Measurements from ENCODE around the gene KIR3DL1. TPM values are rescaled to one million over a fixed set of nuclear protein-coding genes. Genes with fewer than 3 reads are reported as not detected.

KIR3DL1 gene
- total RNA-seq, 1 donor from 2014 or later, result not detected

DNA sequence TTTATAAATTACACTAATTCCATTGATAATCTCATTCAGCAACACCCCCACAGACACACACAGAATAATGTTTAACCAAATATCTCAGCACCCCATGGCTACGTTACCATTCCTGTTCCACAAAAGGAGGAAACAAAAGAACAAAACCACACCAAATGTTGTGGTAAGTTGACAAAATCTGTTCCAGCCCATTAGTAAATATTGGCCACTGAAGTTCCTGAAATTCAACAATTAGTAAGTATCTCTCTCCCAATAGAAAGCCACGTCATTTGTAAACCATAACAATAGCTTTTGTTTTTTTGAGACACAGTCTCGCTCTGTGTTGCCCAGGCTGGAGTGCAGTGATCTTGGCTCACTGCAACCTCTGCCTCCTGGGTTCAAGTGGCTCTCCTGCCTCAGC lies 55.4 kb downstream of the KIR3DL1 start:
- peaks cover 6% of the 10 kb centered on the region for H3K27me3 Mint-ChIP-seq (ENCODE audit: insufficient read depth, low read depth)
- Histone ChIP-seq H4K20me1 (ENCODE audit: low read depth) (no peaks in the 10 kb centered on the region), H3K27me3 (no peaks in the 10 kb centered on the region), H3K36me3 (no peaks in the 10 kb centered on the region), H3K4me2 (no peak overlapping the region), H3K27ac (no peak overlapping the region), H3K9me3 (ENCODE audit: low read depth) (peaks cover 7% of the 10 kb centered on the region), H3K79me2 (ENCODE audit: low read depth) (no peaks in the 10 kb centered on the region), H3K9ac (no peak overlapping the region), H3K4me1 (no peaks in the 10 kb centered on the region), H3F3A (ENCODE audit: low read depth) (no peaks in the 10 kb centered on the region), H2AFZ (replicated peaks) (no peak overlapping the region), H3K4me3 (no peak overlapping the region)
- H3K9me3 Mint-ChIP-seq, result peaks cover 9% of the 10 kb centered on the region
- H3K36me3 Mint-ChIP-seq, result no peaks in the 10 kb centered on the region
- no peaks in the 10 kb centered on the region for H3K4me1 Mint-ChIP-seq
- no peak overlapping the region for H3K4me3 Mint-ChIP-seq
- H3K27ac Mint-ChIP-seq, result no peak overlapping the region
- DNase-seq (ENCODE audit: low spot score), result no peak
- TF ChIP-seq EZH2phosphoT487 (IDR thresholded peaks at IDR 0.05), result no peak
- TF ChIP-seq, protein P1, sequence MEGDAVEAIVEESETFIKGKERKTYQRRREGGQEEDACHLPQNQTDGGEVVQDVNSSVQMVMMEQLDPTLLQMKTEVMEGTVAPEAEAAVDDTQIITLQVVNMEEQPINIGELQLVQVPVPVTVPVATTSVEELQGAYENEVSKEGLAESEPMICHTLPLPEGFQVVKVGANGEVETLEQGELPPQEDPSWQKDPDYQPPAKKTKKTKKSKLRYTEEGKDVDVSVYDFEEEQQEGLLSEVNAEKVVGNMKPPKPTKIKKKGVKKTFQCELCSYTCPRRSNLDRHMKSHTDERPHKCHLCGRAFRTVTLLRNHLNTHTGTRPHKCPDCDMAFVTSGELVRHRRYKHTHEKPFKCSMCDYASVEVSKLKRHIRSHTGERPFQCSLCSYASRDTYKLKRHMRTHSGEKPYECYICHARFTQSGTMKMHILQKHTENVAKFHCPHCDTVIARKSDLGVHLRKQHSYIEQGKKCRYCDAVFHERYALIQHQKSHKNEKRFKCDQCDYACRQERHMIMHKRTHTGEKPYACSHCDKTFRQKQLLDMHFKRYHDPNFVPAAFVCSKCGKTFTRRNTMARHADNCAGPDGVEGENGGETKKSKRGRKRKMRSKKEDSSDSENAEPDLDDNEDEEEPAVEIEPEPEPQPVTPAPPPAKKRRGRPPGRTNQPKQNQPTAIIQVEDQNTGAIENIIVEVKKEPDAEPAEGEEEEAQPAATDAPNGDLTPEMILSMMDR (IDR thresholded peaks at IDR 0.05), result no peak
- no peak for TF ChIP-seq EZH2 (IDR thresholded peaks at IDR 0.05)

DNA sequence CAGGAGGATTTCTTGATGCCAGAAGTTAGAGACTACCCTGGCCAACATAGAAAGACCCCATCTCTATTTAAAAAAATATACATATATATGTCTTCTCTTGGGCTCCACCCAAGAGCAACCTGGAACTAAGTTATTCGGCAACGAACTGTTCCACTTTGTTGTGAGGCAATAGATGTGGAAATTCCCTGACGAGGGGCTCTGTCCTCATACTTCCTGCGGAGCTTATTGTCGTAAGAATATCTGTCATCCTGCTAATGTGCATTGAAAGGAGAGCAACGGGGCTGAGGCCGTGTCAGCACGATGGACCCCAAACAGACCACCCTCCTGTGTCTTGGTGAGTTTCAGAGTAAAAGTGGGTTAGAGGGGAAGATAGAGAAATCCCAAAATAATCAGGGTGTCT lies 57.7 kb downstream of the KIR3DL1 start, which contains the start of gene FCAR:
TSS of gene FCAR (plus strand) at position 246 of the 400 bp plus-strand sequence. CDS start at position 301, 55 bp downstream.
- H3K4me2 ChIP-seq, result no peak within 1 kb of the TSS
- no peaks in the 10 kb centered on the region for H3K9me3 ChIP-seq (ENCODE audit: low read depth)
- no peaks in the 10 kb centered on the region for H3K36me3 ChIP-seq
- H2AFZ ChIP-seq (replicated peaks), result no peak within 1 kb of the TSS
- no peaks in the 10 kb centered on the region for H3F3A ChIP-seq (ENCODE audit: low read depth)
- no peak within 1 kb of the TSS for H3K9ac ChIP-seq
- peaks cover 3% of the 10 kb centered on the region for H3K27me3 ChIP-seq
- H3K4me3 ChIP-seq, result no peak within 1 kb of the TSS
- H3K79me2 ChIP-seq (ENCODE audit: low read depth), result no peaks in the 10 kb centered on the region
- H3K9me3 Mint-ChIP-seq, result peaks cover 4% of the 10 kb centered on the region
- no peak within 1 kb of the TSS for H3K4me3 Mint-ChIP-seq
- peaks cover 5% of the 10 kb centered on the region for H3K27me3 Mint-ChIP-seq (ENCODE audit: insufficient read depth, low read depth)
- no peaks in the 10 kb centered on the region for H4K20me1 ChIP-seq (ENCODE audit: low read depth)
- no peak for DNase-seq (ENCODE audit: low spot score)
- no peaks in the 10 kb centered on the region for H3K4me1 Mint-ChIP-seq
- H3K27ac ChIP-seq, result no peak within 1 kb of the TSS
- no peak for TF ChIP-seq EZH2 (IDR thresholded peaks at IDR 0.05)
- H3K27ac Mint-ChIP-seq, result no peak within 1 kb of the TSS
- no peaks in the 10 kb centered on the region for H3K4me1 ChIP-seq
- no peaks in the 10 kb centered on the region for H3K36me3 Mint-ChIP-seq

DNA sequence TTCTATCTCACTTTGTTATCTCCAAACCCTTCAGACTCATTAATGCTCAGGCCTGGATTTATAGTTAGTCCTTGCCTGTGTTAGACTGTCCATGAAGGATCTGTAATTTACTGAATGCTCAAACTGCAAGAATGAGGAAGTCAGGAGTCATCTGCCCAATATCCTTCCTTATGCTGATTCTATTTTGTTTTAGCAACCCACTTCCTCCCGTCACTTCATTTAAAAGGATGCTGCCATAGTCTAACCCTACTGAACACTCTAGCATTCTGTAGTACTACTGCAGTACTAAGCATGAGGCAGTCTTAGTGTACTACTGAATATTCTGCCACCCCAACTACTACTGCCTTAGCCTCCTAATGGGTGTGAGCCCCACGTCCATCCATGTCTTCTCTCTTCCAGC lies 59.2 kb downstream of the KIR3DL1 start:
- H3K27me3 Mint-ChIP-seq (ENCODE audit: insufficient read depth, low read depth), result peaks cover 12% of the 10 kb centered on the region
- no peak overlapping the region for H2AFZ ChIP-seq (replicated peaks)
- H3K27ac Mint-ChIP-seq, result no peak overlapping the region

DNA sequence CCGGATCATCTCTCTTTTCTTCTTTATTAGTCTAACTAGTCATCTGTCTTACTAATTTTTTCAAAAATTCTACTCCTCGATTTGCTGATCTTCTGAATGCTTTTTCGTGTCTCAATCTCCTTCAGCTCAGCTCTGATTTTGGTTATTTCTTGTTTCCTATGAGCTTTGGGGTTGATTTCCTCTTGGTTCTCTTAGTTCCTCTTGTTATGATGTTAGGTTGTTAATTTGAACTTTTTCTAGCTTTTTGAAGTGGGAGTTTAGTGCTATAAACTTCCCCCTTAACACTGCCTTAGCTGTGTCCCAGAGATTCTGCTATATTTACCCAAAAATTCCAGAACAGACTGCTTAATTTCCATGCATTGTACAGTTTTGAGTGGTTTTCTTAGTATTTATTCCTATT lies 61.2 kb downstream of the KIR3DL1 start:
- H3K79me2 ChIP-seq (ENCODE audit: low read depth), result no peaks in the 10 kb centered on the region
- H3K36me3 Mint-ChIP-seq, result no peaks in the 10 kb centered on the region
- no peaks in the 10 kb centered on the region for H3K4me1 ChIP-seq
- H3K27me3 ChIP-seq, result peaks cover 16% of the 10 kb centered on the region
- H3K9ac ChIP-seq, result no peak overlapping the region
- H3K27me3 Mint-ChIP-seq (ENCODE audit: insufficient read depth, low read depth), result peaks cover 18% of the 10 kb centered on the region
- H3K27ac ChIP-seq, result no peak overlapping the region
- TF ChIP-seq, protein P1 (IDR thresholded peaks at IDR 0.05), result no peak
- TF ChIP-seq EZH2phosphoT487 (IDR thresholded peaks at IDR 0.05) (no peak), EZH2 (IDR thresholded peaks at IDR 0.05) (no peak)
- no peaks in the 10 kb centered on the region for H3K9me3 ChIP-seq (ENCODE audit: low read depth)
- no peak for DNase-seq (ENCODE audit: low spot score)
- no peak overlapping the region for H2AFZ ChIP-seq (replicated peaks)
- no peaks in the 10 kb centered on the region for H3F3A ChIP-seq (ENCODE audit: low read depth)
- no peaks in the 10 kb centered on the region for H4K20me1 ChIP-seq (ENCODE audit: low read depth)
- no peaks in the 10 kb centered on the region for H3K36me3 ChIP-seq
- H3K4me1 Mint-ChIP-seq, result no peaks in the 10 kb centered on the region
- no peak overlapping the region for H3K4me2 ChIP-seq
- peaks cover 2% of the 10 kb centered on the region for H3K9me3 Mint-ChIP-seq
- H3K4me3 Mint-ChIP-seq, result no peak overlapping the region
- H3K4me3 ChIP-seq, result no peak overlapping the region
- H3K27ac Mint-ChIP-seq, result no peak overlapping the region

More for the DNA sequence above, 59.2 kb downstream of the KIR3DL1 start:
- Histone ChIP-seq H3K36me3 (no peaks in the 10 kb centered on the region), H3K4me3 (no peak overlapping the region), H4K20me1 (ENCODE audit: low read depth) (no peaks in the 10 kb centered on the region), H3K27me3 (peaks cover 9% of the 10 kb centered on the region), H3K9ac (no peak overlapping the region), H3K27ac (no peak overlapping the region), H3K79me2 (ENCODE audit: low read depth) (no peaks in the 10 kb centered on the region), H3K9me3 (ENCODE audit: low read depth) (no peaks in the 10 kb centered on the region), H3K4me1 (no peaks in the 10 kb centered on the region), H3F3A (ENCODE audit: low read depth) (no peaks in the 10 kb centered on the region), H3K4me2 (no peak overlapping the region)
- Mint-ChIP-seq H3K9me3 (peaks cover 6% of the 10 kb centered on the region), H3K4me1 (no peaks in the 10 kb centered on the region), H3K36me3 (no peaks in the 10 kb centered on the region), H3K4me3 (no peak overlapping the region)
- TF ChIP-seq, protein P1 (IDR thresholded peaks at IDR 0.05), result no peak
- no peak for TF ChIP-seq EZH2phosphoT487 (IDR thresholded peaks at IDR 0.05)
- no peak for TF ChIP-seq EZH2 (IDR thresholded peaks at IDR 0.05)
- no peak for DNase-seq (ENCODE audit: low spot score)

Small RNA genes within 50 kb of the gene (small RNA-seq; reads per million reads assigned to genes)
- gene KIR3DP1 (not detected), gene RNU6-222P (not detected)

Other genes with a start within 250 kb of the KIR3DL1 start
- gene LILRA2, start 242.7 kb upstream of the KIR3DL1 start, total RNA-seq (ENCODE audit: low replicate concordance), result not detected in 2 replicates
- gene LILRA1, start 222.8 kb upstream of the KIR3DL1 start, total RNA-seq (ENCODE audit: low replicate concordance), result not detected in 2 replicates
- gene LILRB1, start 186.0 kb upstream of the KIR3DL1 start, total RNA-seq (ENCODE audit: low replicate concordance), result not detected in 2 replicates
- not detected in 2 replicates for gene LILRB4, start 153.5 kb upstream of the KIR3DL1 start, total RNA-seq (ENCODE audit: low replicate concordance)
- not detected in 2 replicates for gene KIR3DL3, start 92.0 kb upstream of the KIR3DL1 start, total RNA-seq (ENCODE audit: low replicate concordance)
- gene KIR2DL3, start 78.0 kb upstream of the KIR3DL1 start, total RNA-seq (ENCODE audit: low replicate concordance), result not detected in 2 replicates
- not detected in 2 replicates for gene KIR2DL1, start 46.7 kb upstream of the KIR3DL1 start, total RNA-seq (ENCODE audit: low replicate concordance)
- gene KIR2DL4, start 12.9 kb upstream of the KIR3DL1 start, total RNA-seq (ENCODE audit: low replicate concordance), result not detected in 2 replicates
- not detected in 2 replicates for gene KIR2DS4, start 16.2 kb downstream of the KIR3DL1 start, total RNA-seq (ENCODE audit: low replicate concordance)
- not detected in 2 replicates for gene KIR3DL2, start 34.0 kb downstream of the KIR3DL1 start, total RNA-seq (ENCODE audit: low replicate concordance)
- not detected in 2 replicates for gene FCAR, start 57.8 kb downstream of the KIR3DL1 start, total RNA-seq (ENCODE audit: low replicate concordance)
- not detected in 2 replicates for gene NCR1, start 89.7 kb downstream of the KIR3DL1 start, total RNA-seq (ENCODE audit: low replicate concordance)
- 0.09 TPM in 1 of 2 replicates, not detected in the other for gene NLRP7, start 131.1 kb downstream of the KIR3DL1 start, total RNA-seq (ENCODE audit: low replicate concordance)
- gene NLRP2, start 149.9 kb downstream of the KIR3DL1 start, total RNA-seq (ENCODE audit: low replicate concordance), result 75.5 and 115 TPM in 2 replicates
- gene GP6, start 221.8 kb downstream of the KIR3DL1 start, total RNA-seq (ENCODE audit: low replicate concordance), result not detected in 2 replicates
- gene RDH13, start 246.7 kb downstream of the KIR3DL1 start, total RNA-seq (ENCODE audit: low replicate concordance), result 9.0 and 9.4 TPM in 2 replicates